WTC11 (cell line): ENCODE data around the gene PRKACB. TPM values are rescaled to one million over a fixed set of nuclear protein-coding genes. Genes with fewer than 3 reads are reported as not detected.

Experiments
- ATAC-seq: fragments of 200-7000 bp; cut with Tn5 transposase; 2 replicates; pipeline ENCODE4 v1.10.0; 2021; ENCODE audit warnings: mild to moderate bottlenecking, moderate library complexity
- CTCF ChIA-PET: fragments of 300-600 bp; sonication (Branson Sonifier 250); formaldehyde crosslinking; loops from one replicate; lab custom pipeline; 2021; ENCODE audit warnings: antibody characterized with exemption; lab: Charles Lee
- POLR2A ChIA-PET: fragments of 350-600 bp; sonication (Branson Sonifier 250); formaldehyde crosslinking; loops from one replicate; lab custom pipeline; 2021; ENCODE audit warnings: antibody characterized with exemption; lab: Charles Lee
- DNase-seq: peaks from one replicate; pipeline ENCODE4 v3.0.0; 2021; ENCODE audit warnings: low spot score
- H3K27ac Mint-ChIP-seq: 2 replicates; pipeline ENCODE4 v1.8.0; 2021; ENCODE audit warnings: mixed read lengths
- H3K27me3 Mint-ChIP-seq: 2 replicates; pipeline ENCODE4 v1.8.0; 2021; ENCODE audit warnings: low read depth, mild to moderate bottlenecking, moderate library complexity, mixed read lengths
- H3K36me3 Mint-ChIP-seq: 2 replicates; pipeline ENCODE4 v1.8.0; 2021; ENCODE audit warnings: mixed read lengths
- H3K4me1 Mint-ChIP-seq: 2 replicates; pipeline ENCODE4 v1.8.0; 2022; ENCODE audit warnings: mixed read lengths
- H3K4me3 Mint-ChIP-seq: 2 replicates; pipeline ENCODE4 v1.8.0; 2021; ENCODE audit warnings: mild to moderate bottlenecking, moderate library complexity, mixed read lengths
- H3K9me3 Mint-ChIP-seq: 2 replicates; pipeline ENCODE4 v1.8.0; 2021; ENCODE audit warnings: mixed read lengths
- ARID4B ChIP-seq: sonication (generic); formaldehyde crosslinking; IDR thresholded peaks from 2 replicates; pipeline ENCODE4 v1.8.0; 2023; ENCODE audit warnings: missing genetic modification reagents, mild to moderate bottlenecking, borderline replicate concordance
- ATF2 ChIP-seq: sonication (generic); formaldehyde crosslinking; IDR thresholded peaks from 2 replicates; pipeline ENCODE4 v1.8.1; 2022; ENCODE audit warnings: low read depth, missing genetic modification reagents, borderline replicate concordance
- ELF4 ChIP-seq: sonication (generic); formaldehyde crosslinking; IDR thresholded peaks from 2 replicates; pipeline ENCODE4 v1.8.1; 2022; ENCODE audit warnings: low read depth, mild to moderate bottlenecking, moderate library complexity, missing genetic modification reagents
- EMX1 ChIP-seq: fragments of 250-450 bp; sonication (Bioruptor Pico); IDR thresholded peaks from 2 replicates; pipeline ENCODE4 v1.8.0; 2021; ENCODE audit warnings: mild to moderate bottlenecking
- ESRRA ChIP-seq: sonication (generic); formaldehyde crosslinking; IDR thresholded peaks from 2 replicates; pipeline ENCODE4 v1.8.1; 2022; ENCODE audit warnings: mild to moderate bottlenecking, missing genetic modification reagents, borderline replicate concordance
- FOXK1 ChIP-seq: sonication (generic); formaldehyde crosslinking; IDR thresholded peaks from 2 replicates; pipeline ENCODE4 v1.8.0; 2022; ENCODE audit warnings: mild to moderate bottlenecking, moderate library complexity, missing genetic modification reagents
- GTF2I ChIP-seq: fragments of 250-450 bp; sonication (Bioruptor Pico); conservative IDR thresholded peaks from 2 replicates; pipeline ENCODE4 v1.4.0; 2021; ENCODE audit warnings: mild to moderate bottlenecking
- JAZF1 ChIP-seq: fragments of 250-450 bp; sonication (Bioruptor Pico); IDR thresholded peaks from 2 replicates; pipeline ENCODE4 v1.9.0; 2021; ENCODE audit warnings: moderate library complexity, mild to moderate bottlenecking, inconsistent platforms
- KAT7 ChIP-seq: sonication (generic); formaldehyde crosslinking; IDR thresholded peaks from 2 replicates; pipeline ENCODE4 v1.8.1; 2023; ENCODE audit warnings: missing genetic modification reagents, mild to moderate bottlenecking, borderline replicate concordance
- MAX ChIP-seq: sonication (generic); formaldehyde crosslinking; IDR thresholded peaks from 2 replicates; pipeline ENCODE4 v1.8.0; 2022; ENCODE audit warnings: mild to moderate bottlenecking, missing genetic modification reagents
- MXD4 ChIP-seq: fragments of 250-450 bp; sonication (Bioruptor Pico); IDR thresholded peaks from 2 replicates; pipeline ENCODE4 v1.8.0; 2021; ENCODE audit warnings: mild to moderate bottlenecking, moderate library complexity, borderline replicate concordance
- NR1H2 ChIP-seq: sonication (generic); formaldehyde crosslinking; IDR thresholded peaks from 2 replicates; pipeline ENCODE4 v1.9.0; 2021; ENCODE audit warnings: mild to moderate bottlenecking, moderate library complexity, missing genetic modification reagents
- PRRX2 ChIP-seq: fragments of 250-450 bp; sonication (Bioruptor Pico); IDR thresholded peaks from 2 replicates; pipeline ENCODE4 v1.8.0; 2021; ENCODE audit warnings: mild to moderate bottlenecking
- SMAD4 ChIP-seq: sonication (generic); formaldehyde crosslinking; IDR thresholded peaks from 2 replicates; pipeline ENCODE4 v1.8.0; 2022; ENCODE audit warnings: mild to moderate bottlenecking, missing genetic modification reagents
- TCF7 ChIP-seq: sonication (generic); formaldehyde crosslinking; IDR thresholded peaks from 2 replicates; pipeline ENCODE4 v1.8.0; 2022; ENCODE audit warnings: mild to moderate bottlenecking, low read depth, missing genetic modification reagents, moderate library complexity
- TEAD1 ChIP-seq: sonication (generic); formaldehyde crosslinking; IDR thresholded peaks from 2 replicates; pipeline ENCODE4 v1.8.0; 2022; ENCODE audit warnings: mild to moderate bottlenecking, missing genetic modification reagents
- ZBTB21 ChIP-seq: sonication (generic); formaldehyde crosslinking; IDR thresholded peaks from 2 replicates; pipeline ENCODE4 v1.8.1; 2023; ENCODE audit warnings: mild to moderate bottlenecking, missing genetic modification reagents, borderline replicate concordance
- ZNF263 ChIP-seq: sonication (generic); formaldehyde crosslinking; IDR thresholded peaks from 2 replicates; pipeline ENCODE4 v1.8.1; 2022; ENCODE audit warnings: low read depth, mild to moderate bottlenecking, moderate library complexity, missing genetic modification reagents
- ZNF281 ChIP-seq: sonication (generic); formaldehyde crosslinking; IDR thresholded peaks from 2 replicates; pipeline ENCODE4 v1.8.0; 2023; ENCODE audit warnings: mild to moderate bottlenecking, missing genetic modification reagents
- ZNF425 ChIP-seq: fragments of 250-450 bp; sonication (Bioruptor Pico); conservative IDR thresholded peaks from 2 replicates; pipeline ENCODE4 v1.9.0; 2021; ENCODE audit warnings: mild to moderate bottlenecking
- ZNF512 ChIP-seq: sonication (generic); formaldehyde crosslinking; IDR thresholded peaks from 2 replicates; pipeline ENCODE4 v1.8.1; 2022; ENCODE audit warnings: missing genetic modification reagents, borderline replicate concordance
- total RNA-seq: library from RNA; stranded (reverse); gene quantifications from 3 replicates; pipeline ENCODE4 v1.2.3, GENCODE V29; 2021

The PRKACB gene
- total RNA-seq, 1 experiment from 2014 or later, result 18.4 TPM

GRCh38 chr1:84165601-84166000, 21.5 kb downstream of the PRKACB start:
- Mint-ChIP-seq H3K4me1 (no peaks in the 10 kb centered on the region; the same call in 1 of the 2 replicates), H3K9me3 (no peaks in the 10 kb centered on the region), H3K27me3 (no peaks in the 10 kb centered on the region), H3K36me3 (no peaks in the 10 kb centered on the region), H3K27ac (no peak overlapping the region), H3K4me3 (no peak overlapping the region)
- TF ChIP-seq MAX (CRISPR knock-in tag) (no peak), ESRRA (CRISPR knock-in tag) (no peak), SMAD4 (no peak), TEAD1 (no peak)
- CTCF ChIA-PET, result interaction anchor here (0.9 to 1.0 kb wide), 2 partner anchors 610 to 616 kb away, joined by 4 read pairs; no protein-coding TSS in a partner anchor
- DNase-seq (no peak), ATAC-seq (no peak)
- POLR2A ChIA-PET, result no interaction called here

GRCh38 chr1:84166797-84167196, 22.7 kb downstream of the PRKACB start:
- DNase-seq, result no peak
- 0 out of 2 replicates have a peak overlapping the region, but pooled peaks have one; percentile 11 for H3K27ac Mint-ChIP-seq
- H3K4me3 Mint-ChIP-seq, result no peak overlapping the region
- CTCF ChIA-PET, result no interaction called here
- ATAC-seq, result no peak
- POLR2A ChIA-PET, result no interaction called here
- H3K9me3 Mint-ChIP-seq, result no peaks in the 10 kb centered on the region
- H3K27me3 Mint-ChIP-seq, result no peaks in the 10 kb centered on the region
- no peaks in the 10 kb centered on the region for H3K36me3 Mint-ChIP-seq
- no peak for TF ChIP-seq PRRX2 (CRISPR knock-in tag)
- no peak for TF ChIP-seq SMAD4
- no peak for TF ChIP-seq ZNF425 (CRISPR knock-in tag)
- no peak for TF ChIP-seq EMX1 (CRISPR knock-in tag)
- no peak for TF ChIP-seq ZNF263 (CRISPR knock-in tag)
- TF ChIP-seq JAZF1 (CRISPR knock-in tag), result no peak
- no peak for TF ChIP-seq ELF4 (CRISPR knock-in tag)
- TF ChIP-seq ZBTB21 (CRISPR knock-in tag), result no peak
- no peak for TF ChIP-seq ESRRA (CRISPR knock-in tag)
- no peak for TF ChIP-seq ZNF512 (CRISPR knock-in tag)
- no peak for TF ChIP-seq ATF2 (CRISPR knock-in tag)
- TF ChIP-seq NR1H2 (CRISPR knock-in tag), result no peak
- TF ChIP-seq KAT7 (CRISPR knock-in tag), result no peak
- TF ChIP-seq FOXK1 (CRISPR knock-in tag), result no peak
- TF ChIP-seq ARID4B (CRISPR knock-in tag), result no peak
- TF ChIP-seq GTF2I (CRISPR knock-in tag), result no peak
- no peak for TF ChIP-seq TCF7 (CRISPR knock-in tag)
- no peak for TF ChIP-seq ZNF281
- no peak for TF ChIP-seq MXD4 (CRISPR knock-in tag)
- no peaks in the 10 kb centered on the region; the same call in 1 of the 2 replicates for H3K4me1 Mint-ChIP-seq
